ENCODE results near the gene TMEM200A. TPM values are rescaled to one million over a fixed set of nuclear protein-coding genes. Genes with fewer than 3 reads are reported as not detected.

The TMEM200A gene
- total RNA-seq, 1 donor from 2014 or later = 6.8 TPM

- no peak for TF ChIP-seq CTCF (IDR thresholded peaks at IDR 0.05)
- Mint-ChIP-seq H3K27ac (ENCODE audit: unreplicated experiment) (no peak overlapping the region), H3K36me3 (ENCODE audit: low read depth) (peaks cover 4% of the 10 kb centered on the region), H3K4me1 (ENCODE audit: low read depth) (no peaks in the 10 kb centered on the region), H3K27me3 (ENCODE audit: low read depth) (no peaks in the 10 kb centered on the region), H3K4me3 (ENCODE audit: unreplicated experiment) (no peak overlapping the region), H3K9me3 (ENCODE audit: low read depth) (peaks cover 17% of the 10 kb centered on the region)
- DNase-seq (ENCODE audit: low spot score) = no peak
Observed at GRCh38 chr6:130473886-130474285, 108.1 kb downstream of the TMEM200A start.

DNA sequence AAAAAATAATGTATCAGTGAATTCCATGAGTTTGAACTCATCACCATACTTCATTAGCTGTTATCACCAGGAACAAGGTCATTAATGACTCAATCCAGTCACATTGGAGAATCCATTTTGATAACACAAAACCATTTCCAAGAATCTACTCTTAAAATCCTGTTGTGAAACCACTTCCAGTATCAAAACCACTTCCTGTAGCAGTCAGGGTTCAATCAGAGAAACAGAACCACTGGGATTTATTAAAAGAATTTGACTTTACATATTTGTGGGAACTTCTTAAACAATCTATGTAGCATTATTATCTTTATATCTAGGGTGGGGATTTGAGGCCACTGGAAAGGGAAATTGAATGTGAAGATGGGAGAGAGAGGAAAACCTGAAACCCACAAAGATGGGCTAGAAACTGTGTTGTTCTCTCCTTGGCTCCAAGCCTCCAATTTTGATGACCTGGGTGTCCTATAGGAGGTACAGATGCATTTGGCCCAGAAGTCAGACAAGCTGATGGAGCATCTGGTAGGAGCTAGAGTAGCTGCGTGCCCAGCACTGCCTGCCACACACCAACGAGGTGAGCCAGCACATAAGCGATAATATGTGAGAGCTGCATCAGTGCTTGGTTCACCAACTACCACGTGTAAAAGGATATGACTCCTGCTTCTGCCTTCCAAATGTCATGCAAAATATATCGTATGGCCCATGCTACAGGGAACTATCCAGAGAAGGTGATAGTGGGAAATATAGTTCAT, 117.0 kb downstream of the TMEM200A start:
- no peak for DNase-seq (ENCODE audit: low spot score)
- H3K27me3 Mint-ChIP-seq (ENCODE audit: low read depth) = no peaks in the 10 kb centered on the region
- no peak for TF ChIP-seq CTCF (IDR thresholded peaks at IDR 0.05)
- H3K27ac Mint-ChIP-seq (ENCODE audit: unreplicated experiment) = no peak overlapping the region
- peaks cover 5% of the 10 kb centered on the region for H3K9me3 Mint-ChIP-seq (ENCODE audit: low read depth)
- no peak overlapping the region for H3K4me3 Mint-ChIP-seq (ENCODE audit: unreplicated experiment)
- peaks cover 4% of the 10 kb centered on the region for H3K36me3 Mint-ChIP-seq (ENCODE audit: low read depth)
- H3K4me1 Mint-ChIP-seq (ENCODE audit: low read depth) = peaks cover 13% of the 10 kb centered on the region

GRCh38 chr6:130485870-130486269, 120.1 kb downstream of the TMEM200A start:
- no peak for TF ChIP-seq CTCF (IDR thresholded peaks at IDR 0.05)
- H3K27ac Mint-ChIP-seq (ENCODE audit: unreplicated experiment) = no peak overlapping the region
- DNase-seq (ENCODE audit: low spot score) = no peak
- no peak overlapping the region for H3K4me3 Mint-ChIP-seq (ENCODE audit: unreplicated experiment)
- no peaks in the 10 kb centered on the region for H3K27me3 Mint-ChIP-seq (ENCODE audit: low read depth)
- H3K9me3 Mint-ChIP-seq (ENCODE audit: low read depth) = peaks cover 2% of the 10 kb centered on the region
- H3K4me1 Mint-ChIP-seq (ENCODE audit: low read depth) = peaks cover 13% of the 10 kb centered on the region
- H3K36me3 Mint-ChIP-seq (ENCODE audit: low read depth) = no peaks in the 10 kb centered on the region

- no peak for TF ChIP-seq CTCF (IDR thresholded peaks at IDR 0.05)
- Mint-ChIP-seq H3K36me3 (ENCODE audit: low read depth) (peaks cover 4% of the 10 kb centered on the region), H3K27me3 (ENCODE audit: low read depth) (no peaks in the 10 kb centered on the region), H3K4me1 (ENCODE audit: low read depth) (peaks cover 13% of the 10 kb centered on the region), H3K4me3 (ENCODE audit: unreplicated experiment) (no peak overlapping the region), H3K9me3 (ENCODE audit: low read depth) (peaks cover 7% of the 10 kb centered on the region), H3K27ac (ENCODE audit: unreplicated experiment) (no peak overlapping the region)
- DNase-seq (ENCODE audit: low spot score) = no peak
Observed at GRCh38 chr6:130486417-130486816, 120.6 kb downstream of the TMEM200A start.

- TF ChIP-seq CTCF (IDR thresholded peaks at IDR 0.05) = no peak
- no peak for DNase-seq (ENCODE audit: low spot score)
- no peaks in the 10 kb centered on the region for H3K27me3 Mint-ChIP-seq (ENCODE audit: low read depth)
- no peak overlapping the region for H3K27ac Mint-ChIP-seq (ENCODE audit: unreplicated experiment)
- H3K4me1 Mint-ChIP-seq (ENCODE audit: low read depth) = peaks cover 2% of the 10 kb centered on the region
- H3K4me3 Mint-ChIP-seq (ENCODE audit: unreplicated experiment) = no peak overlapping the region
- peaks cover 12% of the 10 kb centered on the region for H3K9me3 Mint-ChIP-seq (ENCODE audit: low read depth)
- peaks cover 8% of the 10 kb centered on the region for H3K36me3 Mint-ChIP-seq (ENCODE audit: low read depth)
Observed at GRCh38 chr6:130489514-130489913, 123.7 kb downstream of the TMEM200A start.

Other genes with a start within 250 kb of the TMEM200A start
- 0.35 to 0.77 TPM in 2 of 3 replicates, not detected in the other for gene SAMD3, start 143.1 kb upstream of the TMEM200A start, total RNA-seq

Data from chondrocyte (in vitro differentiated cells).